Measurements from ENCODE around the gene ADD1. TPM values are rescaled to one million over a fixed set of nuclear protein-coding genes. Genes with fewer than 3 reads are reported as not detected.

The ADD1 gene
- total RNA-seq, 1 experiment from 2014 or later: 62.5 TPM

GRCh38 chr4:2816401-2816954 lies 27.2 kb upstream of the ADD1 start:
- no peaks in the 10 kb centered on the region for H3K27me3 ChIP-seq
- H3K9me3 ChIP-seq: no peaks in the 10 kb centered on the region
- no peak for DNase-seq
- H3K4me3 ChIP-seq: no peak overlapping the region
- peaks cover 5% of the 10 kb centered on the region; the same call in 1 of the 2 replicates for H3K36me3 ChIP-seq

DNA sequence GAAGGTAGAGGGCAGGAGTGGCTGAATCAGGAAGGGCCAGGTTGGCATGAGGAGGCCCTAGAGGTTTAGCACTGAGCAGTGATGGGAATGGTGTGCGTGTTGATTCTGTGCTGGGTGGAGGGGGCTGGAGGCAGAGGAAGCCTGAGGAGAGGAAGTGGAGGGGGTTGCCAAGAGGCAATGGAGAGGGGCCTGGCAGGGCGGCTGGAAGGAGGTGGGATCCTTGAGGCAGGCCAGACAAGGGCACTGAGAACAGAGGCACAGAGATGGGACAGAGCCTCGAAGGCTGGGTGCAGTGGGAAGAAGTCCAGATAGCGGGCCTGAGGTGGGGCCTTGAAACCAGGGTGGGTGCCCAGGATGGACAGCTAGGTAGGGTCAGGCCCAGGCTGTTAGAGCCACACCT lies 26.5 kb upstream of the ADD1 start:
- DNase-seq: no peak
- Histone ChIP-seq H3K36me3 (peaks cover 5% of the 10 kb centered on the region; the same call in 1 of the 2 replicates), H3K4me3 (no peak overlapping the region), H3K9me3 (no peaks in the 10 kb centered on the region), H3K27me3 (no peaks in the 10 kb centered on the region)

- peak; percentile 34 for DNase-seq
- Histone ChIP-seq H3K4me3 (peak overlapping the region; percentile 15; the same call in 1 of the 2 replicates), H3K9me3 (no peaks in the 10 kb centered on the region), H3K36me3 (peaks cover 5% of the 10 kb centered on the region; the same call in 1 of the 2 replicates), H3K27me3 (no peaks in the 10 kb centered on the region)
These were observed 25.8 kb upstream of the ADD1 start for GRCh38 chr4:2817701-2818350.

- H3K9me3 ChIP-seq: no peaks in the 10 kb centered on the region
- DNase-seq: no peak
- peak overlapping the region; percentile 32 for H3K4me3 ChIP-seq
- no peaks in the 10 kb centered on the region for H3K27me3 ChIP-seq
- peaks cover under 1% of the 10 kb centered on the region; the same call in 1 of the 2 replicates for H3K36me3 ChIP-seq
These were observed 25.2 kb upstream of the ADD1 start for GRCh38 chr4:2818351-2818939.

DNA sequence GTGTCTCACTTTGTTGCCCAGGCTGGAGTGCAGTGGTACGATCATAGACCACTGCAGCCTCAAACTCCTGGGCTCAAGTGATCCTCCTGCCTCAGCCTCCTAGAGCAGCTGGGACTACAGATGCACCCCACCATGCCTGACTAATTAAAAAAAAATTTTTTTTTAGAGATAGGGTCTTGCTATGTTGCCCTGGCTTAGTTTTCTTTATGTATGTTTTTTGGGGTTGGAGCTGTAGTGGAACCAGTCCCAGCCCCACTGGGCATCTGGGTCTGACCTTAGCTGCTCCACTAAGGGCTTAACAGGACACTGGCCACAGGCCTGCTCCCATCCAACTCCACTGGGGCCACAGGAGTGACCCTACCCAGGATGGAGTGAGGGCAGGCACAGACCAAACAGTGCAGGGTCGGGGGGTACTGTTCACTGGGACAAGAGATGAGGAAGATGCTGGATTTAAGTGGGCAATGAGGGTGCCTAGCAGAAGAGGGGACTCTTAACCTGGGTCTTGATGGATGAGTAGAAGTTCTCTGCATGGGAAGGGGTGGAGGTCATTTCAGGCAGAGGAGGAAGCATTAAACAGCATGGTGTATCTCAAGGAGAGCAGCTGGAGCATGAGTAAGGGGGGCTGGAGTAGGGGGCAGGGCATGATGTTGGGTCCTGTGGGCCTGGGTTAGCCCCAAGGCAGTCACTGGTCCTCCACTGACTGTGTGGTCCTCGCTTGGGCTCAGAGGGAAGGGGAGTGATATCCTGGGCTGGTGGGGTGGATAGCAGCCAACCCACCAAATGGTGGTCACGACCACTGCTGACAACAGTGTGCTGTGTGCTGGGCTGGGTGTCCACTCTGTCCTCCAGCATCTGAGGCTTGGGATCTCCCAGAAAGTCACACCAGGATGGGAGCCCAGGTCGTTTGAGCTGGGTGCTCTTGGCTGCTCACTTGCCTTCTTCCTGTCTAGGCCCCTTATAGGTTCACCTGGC lies 24.1 kb upstream of the ADD1 start:
- no peaks in the 10 kb centered on the region for H3K9me3 ChIP-seq
- H3K27me3 ChIP-seq: no peaks in the 10 kb centered on the region
- H3K36me3 ChIP-seq: no peaks in the 10 kb centered on the region; the same call in none of the 2 replicates
- no peak for DNase-seq
- no peak overlapping the region for H3K4me3 ChIP-seq

DNA sequence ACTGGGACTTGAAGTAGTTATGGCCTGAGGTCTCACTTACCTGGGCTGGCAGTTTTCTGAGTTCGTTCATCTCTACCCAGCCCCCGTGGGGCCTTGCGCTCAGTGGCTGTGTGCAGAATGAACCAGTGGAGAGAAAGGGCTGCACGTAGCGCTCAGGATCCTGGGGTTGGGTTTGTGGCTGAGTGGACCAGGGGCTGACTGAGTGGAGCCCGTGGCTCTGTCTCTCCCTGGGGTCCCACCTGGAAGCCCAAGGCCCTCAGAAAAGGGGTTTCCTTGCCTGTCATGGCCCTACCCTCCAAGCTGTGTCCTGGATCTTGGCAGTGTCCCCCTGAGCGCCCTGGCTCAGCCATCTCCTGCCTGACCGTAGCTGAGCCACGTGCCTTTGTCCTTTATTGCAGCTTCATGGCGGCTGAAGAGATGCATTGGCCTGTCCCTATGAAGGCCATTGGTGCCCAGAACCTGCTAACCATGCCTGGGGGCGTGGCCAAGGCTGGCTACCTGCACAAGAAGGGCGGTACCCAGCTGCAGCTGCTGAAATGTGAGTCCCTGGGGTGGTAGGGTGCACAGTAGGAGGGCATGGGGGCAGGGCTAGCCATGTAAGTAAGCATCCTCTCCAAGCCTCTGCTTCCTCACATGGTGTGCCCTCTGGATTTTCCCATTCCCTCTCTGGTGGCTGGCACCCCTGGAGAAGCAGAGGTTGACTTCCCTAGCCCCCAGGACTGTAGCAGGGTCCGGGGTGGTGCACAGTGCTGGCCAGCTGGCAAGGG lies 23.2 kb upstream of the ADD1 start:
- no peaks in the 10 kb centered on the region; the same call in none of the 2 replicates for H3K36me3 ChIP-seq
- H3K27me3 ChIP-seq: no peaks in the 10 kb centered on the region
- no peak for DNase-seq
- H3K9me3 ChIP-seq: no peaks in the 10 kb centered on the region
- no peak overlapping the region for H3K4me3 ChIP-seq

DNA sequence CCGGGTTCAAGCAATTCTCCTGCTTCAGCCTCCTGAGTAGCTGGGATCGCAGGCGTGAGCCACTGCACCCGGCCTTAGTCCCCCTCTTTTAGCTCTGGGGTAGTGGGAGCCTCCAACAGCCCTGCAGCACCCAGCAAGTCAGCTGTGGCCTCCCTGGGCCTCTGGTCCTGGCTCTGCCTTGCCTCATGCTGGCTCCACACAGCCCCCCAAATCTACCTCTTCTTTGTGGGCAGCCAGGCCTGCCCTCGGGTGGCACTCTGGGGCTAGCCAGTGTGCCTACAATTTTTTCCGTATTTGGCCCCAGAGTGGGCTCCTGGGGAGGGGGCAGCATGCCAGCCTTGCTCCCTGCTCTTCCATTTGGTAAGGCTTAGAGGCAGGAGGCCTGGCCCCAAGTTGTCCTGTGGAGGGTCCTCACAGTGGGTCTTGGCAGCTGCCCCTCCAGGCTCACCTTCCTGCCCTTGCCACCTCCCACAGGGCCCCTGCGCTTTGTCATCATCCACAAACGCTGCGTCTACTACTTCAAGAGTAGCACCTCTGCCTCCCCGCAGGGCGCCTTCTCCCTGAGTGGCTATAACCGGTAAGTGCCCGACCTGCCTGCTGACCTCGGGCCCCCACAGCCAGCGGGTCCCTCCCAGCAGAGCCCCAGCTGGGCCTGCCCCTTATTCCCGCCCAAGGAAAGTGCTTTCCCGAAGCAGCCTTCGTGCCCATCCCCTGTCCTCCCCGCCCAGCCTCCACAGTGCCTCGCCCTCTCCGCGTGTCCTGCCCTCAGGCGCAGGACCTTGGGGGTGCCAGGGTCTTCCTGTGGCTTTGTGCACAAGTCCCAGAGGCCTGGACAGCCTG lies 21.0 kb upstream of the ADD1 start:
- Histone ChIP-seq H3K27me3 (no peaks in the 10 kb centered on the region), H3K4me3 (no peak overlapping the region), H3K9me3 (no peaks in the 10 kb centered on the region), H3K36me3 (no peaks in the 10 kb centered on the region; the same call in none of the 2 replicates)
- no peak for DNase-seq

DNA sequence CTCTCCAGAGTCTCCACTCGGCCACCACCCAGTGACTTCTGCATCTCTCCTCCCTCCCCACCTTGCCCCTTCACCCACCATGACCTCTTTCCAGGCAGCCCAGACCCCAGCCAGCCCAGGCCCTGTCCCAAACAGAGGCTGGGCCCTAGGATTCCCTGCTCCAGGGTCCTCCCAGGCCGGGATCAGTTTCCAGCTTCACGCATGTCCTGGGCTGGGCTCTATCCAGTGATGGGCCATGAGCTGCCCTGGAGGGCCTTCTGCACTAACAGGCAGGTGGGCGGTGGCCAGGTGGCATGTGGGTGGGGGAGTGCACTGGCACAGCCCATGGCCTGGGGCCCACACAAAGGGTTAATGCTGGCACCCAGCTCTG lies 20.4 kb upstream of the ADD1 start:
- H3K4me3 ChIP-seq: no peak overlapping the region
- H3K36me3 ChIP-seq: no peaks in the 10 kb centered on the region; the same call in none of the 2 replicates
- H3K27me3 ChIP-seq: no peaks in the 10 kb centered on the region
- no peaks in the 10 kb centered on the region for H3K9me3 ChIP-seq
- DNase-seq: no peak

DNA sequence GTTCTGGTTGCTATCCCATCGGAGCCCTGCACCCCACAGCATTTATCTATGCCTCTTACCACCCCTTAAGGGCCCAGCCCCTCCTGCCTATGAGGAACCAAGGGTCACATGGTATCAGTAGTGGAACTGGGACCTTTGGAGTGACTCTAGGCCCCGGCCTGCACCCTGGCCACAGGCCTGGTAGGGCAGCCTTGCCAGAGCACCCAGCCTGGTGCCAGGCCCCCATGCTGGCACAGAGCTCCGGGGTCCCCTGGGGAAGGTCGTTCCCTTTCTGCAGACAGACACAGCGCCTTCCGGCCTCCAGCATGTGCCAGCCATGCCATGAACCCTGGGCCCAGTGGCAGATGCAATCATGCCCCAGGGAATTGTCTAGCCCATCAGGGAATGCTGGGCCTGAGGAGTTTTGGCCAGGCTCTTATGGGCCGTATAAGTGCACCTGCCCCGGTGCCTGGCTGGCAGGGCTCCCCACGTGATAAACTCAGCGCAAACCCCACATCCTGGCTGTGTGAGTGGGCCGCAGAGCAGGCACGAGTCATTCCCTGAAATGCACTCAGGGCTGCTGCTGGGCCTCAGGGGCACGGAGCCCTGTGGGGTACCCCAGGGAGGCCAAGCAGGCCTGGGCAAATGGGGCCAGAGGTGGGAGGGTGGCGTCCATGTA lies 19.8 kb upstream of the ADD1 start:
- Histone ChIP-seq H3K9me3 (no peaks in the 10 kb centered on the region), H3K27me3 (no peaks in the 10 kb centered on the region), H3K36me3 (no peaks in the 10 kb centered on the region; the same call in none of the 2 replicates), H3K4me3 (no peak overlapping the region)
- no peak for DNase-seq

DNA sequence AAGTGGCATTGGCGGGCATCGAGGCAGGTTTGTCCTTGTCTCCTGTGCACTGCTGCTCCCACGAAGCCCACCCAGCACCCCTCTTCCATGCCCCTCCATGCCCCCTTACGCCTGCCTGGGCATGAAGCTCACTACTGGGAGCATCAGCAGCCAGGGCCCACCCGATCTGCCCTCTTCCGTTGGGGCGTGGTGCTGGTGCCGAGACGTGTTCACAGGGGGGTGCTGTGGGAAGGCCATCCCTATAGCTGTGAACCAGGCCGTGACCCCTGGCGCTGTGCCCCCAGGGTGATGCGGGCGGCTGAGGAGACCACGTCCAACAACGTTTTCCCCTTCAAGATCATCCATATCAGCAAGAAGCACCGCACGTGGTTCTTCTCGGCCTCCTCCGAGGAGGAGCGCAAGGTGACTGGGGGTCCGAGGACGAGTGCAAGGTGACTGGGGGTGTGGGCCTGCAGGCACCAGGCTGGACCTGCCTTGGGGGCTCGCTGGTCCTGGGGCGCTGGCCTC lies 19.3 kb upstream of the ADD1 start:
- no peaks in the 10 kb centered on the region for H3K27me3 ChIP-seq
- no peak for DNase-seq
- no peaks in the 10 kb centered on the region for H3K9me3 ChIP-seq
- no peak overlapping the region for H3K4me3 ChIP-seq
- H3K36me3 ChIP-seq: no peaks in the 10 kb centered on the region; the same call in none of the 2 replicates

GRCh38 chr4:2824836-2825381 lies 18.7 kb upstream of the ADD1 start:
- Histone ChIP-seq H3K36me3 (no peaks in the 10 kb centered on the region; the same call in 1 of the 2 replicates), H3K27me3 (no peaks in the 10 kb centered on the region), H3K9me3 (no peaks in the 10 kb centered on the region), H3K4me3 (no peak overlapping the region)
- DNase-seq: no peak

DNA sequence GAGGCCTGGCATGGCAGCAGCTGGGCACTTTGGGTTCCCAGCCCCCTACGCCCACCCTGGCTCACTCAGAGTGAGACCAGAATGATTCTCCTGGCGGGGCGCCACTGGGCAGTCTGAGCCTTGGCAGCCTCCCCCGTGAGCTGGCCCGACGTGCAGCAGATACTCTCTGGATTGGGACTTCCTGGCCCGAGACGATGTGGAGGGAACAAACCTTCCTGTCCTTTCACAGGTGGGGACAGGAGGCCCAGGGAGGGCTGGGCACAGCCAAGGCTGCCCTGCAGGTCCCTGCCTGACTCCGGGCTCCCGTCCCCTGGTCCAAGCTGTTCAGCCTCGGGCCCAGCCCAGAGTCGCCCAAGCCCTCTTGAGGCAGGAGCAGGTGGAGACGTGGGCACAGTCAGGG lies 17.9 kb upstream of the ADD1 start:
- peak; percentile 27 for DNase-seq
- Histone ChIP-seq H3K9me3 (no peaks in the 10 kb centered on the region), H3K27me3 (no peaks in the 10 kb centered on the region), H3K36me3 (no peaks in the 10 kb centered on the region; the same call in 1 of the 2 replicates), H3K4me3 (no peak overlapping the region)

DNA sequence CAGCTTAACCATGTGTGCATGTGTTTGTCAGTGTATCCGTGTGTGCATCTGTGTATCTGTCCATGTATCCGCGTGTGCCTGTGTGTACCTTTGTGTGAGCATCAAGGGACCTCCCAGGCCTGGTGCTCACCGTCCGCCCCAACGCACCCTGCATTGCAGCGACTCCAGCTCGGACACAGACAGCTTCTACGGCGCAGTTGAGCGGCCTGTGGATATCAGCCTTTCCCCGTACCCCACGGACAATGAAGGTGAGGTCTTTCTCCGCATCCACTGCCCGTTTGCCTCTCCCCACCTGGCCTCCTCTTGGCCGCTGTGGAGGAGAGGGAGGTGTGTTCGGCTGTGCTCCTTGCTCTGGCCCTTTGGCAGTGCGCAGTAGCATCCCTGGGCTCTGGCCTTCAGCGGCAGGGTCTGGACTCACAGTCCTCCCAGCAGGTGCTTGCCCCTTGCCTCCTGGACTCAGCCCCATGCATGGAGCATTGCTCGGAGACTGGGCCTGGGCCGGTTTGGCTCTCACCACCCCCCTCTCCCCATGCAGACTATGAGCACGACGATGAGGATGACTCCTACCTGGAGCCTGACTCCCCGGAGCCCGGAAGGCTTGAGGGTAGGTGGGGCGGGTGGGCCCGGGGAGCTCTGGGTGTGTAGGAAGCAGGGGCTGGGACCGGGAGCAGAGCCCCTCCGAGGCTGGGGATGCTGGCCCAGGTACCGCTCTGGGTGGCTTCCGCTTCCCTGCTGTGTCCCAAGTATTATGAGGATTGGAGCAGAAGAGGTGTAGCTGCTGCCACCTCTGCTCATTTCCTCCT lies 16.4 kb upstream of the ADD1 start:
- Histone ChIP-seq H3K36me3 (no peaks in the 10 kb centered on the region; the same call in 1 of the 2 replicates), H3K4me3 (no peak overlapping the region), H3K9me3 (no peaks in the 10 kb centered on the region), H3K27me3 (no peaks in the 10 kb centered on the region)
- no peak for DNase-seq
